PC-9 (cell line): Measurements from ENCODE around the gene MESP2.
A peak's percentile ranks its signal among the peaks of the same experiment; 100 is the strongest.

Source experiments
- EZH2 ChIP-seq: fragments of 200-600 bp; sonication (generic); IDR thresholded peaks from 2 replicates; pipeline ENCODE4 v1.8.0; 2017; ENCODE audit warnings: antibody characterized with exemption, low read depth
- TF ChIP-seq, protein P1 (sequence below): fragments of 200-600 bp; sonication (generic); conservative IDR thresholded peaks from 2 replicates; pipeline ENCODE4 v1.6.1; 2017; ENCODE audit warnings: mixed run types, antibody characterized with exemption, mild to moderate bottlenecking, moderate library complexity

DNA sequence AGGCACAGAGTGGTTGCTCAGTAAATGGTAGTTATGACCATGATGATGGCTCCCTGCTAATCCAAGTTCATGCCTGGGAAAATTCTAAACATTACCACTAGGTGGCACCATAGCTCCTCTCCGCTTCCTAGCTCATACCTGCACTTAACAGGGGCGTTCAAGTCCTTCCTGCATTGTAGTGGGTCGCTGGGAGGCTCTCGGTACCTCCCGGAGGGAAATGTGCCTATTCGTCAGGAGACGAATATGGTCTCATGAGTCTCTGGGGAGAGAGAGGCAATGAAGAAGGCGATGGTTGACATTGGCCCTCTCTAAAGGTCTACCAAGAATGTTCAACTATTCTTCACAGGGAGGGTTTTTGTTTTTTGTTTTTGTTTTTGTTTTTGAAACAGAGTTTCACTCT, 36.0 kb upstream of the MESP2 start:
- TF ChIP-seq, protein P1, sequence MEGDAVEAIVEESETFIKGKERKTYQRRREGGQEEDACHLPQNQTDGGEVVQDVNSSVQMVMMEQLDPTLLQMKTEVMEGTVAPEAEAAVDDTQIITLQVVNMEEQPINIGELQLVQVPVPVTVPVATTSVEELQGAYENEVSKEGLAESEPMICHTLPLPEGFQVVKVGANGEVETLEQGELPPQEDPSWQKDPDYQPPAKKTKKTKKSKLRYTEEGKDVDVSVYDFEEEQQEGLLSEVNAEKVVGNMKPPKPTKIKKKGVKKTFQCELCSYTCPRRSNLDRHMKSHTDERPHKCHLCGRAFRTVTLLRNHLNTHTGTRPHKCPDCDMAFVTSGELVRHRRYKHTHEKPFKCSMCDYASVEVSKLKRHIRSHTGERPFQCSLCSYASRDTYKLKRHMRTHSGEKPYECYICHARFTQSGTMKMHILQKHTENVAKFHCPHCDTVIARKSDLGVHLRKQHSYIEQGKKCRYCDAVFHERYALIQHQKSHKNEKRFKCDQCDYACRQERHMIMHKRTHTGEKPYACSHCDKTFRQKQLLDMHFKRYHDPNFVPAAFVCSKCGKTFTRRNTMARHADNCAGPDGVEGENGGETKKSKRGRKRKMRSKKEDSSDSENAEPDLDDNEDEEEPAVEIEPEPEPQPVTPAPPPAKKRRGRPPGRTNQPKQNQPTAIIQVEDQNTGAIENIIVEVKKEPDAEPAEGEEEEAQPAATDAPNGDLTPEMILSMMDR: peak; percentile 94
- TF ChIP-seq EZH2: no peak
